RPMI7951 (cell line): ENCODE results near the gene SERPINB13. TPM values are rescaled to one million over a fixed set of nuclear protein-coding genes. Genes with fewer than 3 reads are reported as not detected.
"Not testable (repeated sequence)": the region's sequence is repeated elsewhere in the genome, so short reads cannot be mapped to it uniquely, and the experiment has no call there.

ENCODE experiments used
- DNase-seq: peaks from one replicate; pipeline ENCODE4 v3.0.0-alpha.2; 2012; ENCODE audit warnings: low read depth
- total RNA-seq: library from RNA; depleted of rRNA; stranded (reverse); fragments of >200 nt; shearing (Covaris generic); gene quantifications from 2 replicates; pipeline ENCODE4 v1.2.3, GENCODE V29; 2014

Gene SERPINB13
- total RNA-seq, 1 experiment from 2014 or later, result not detected

GRCh38 chr18:63590373-63590772 lies 3.2 kb downstream of the SERPINB13 start:
- no peak for DNase-seq

GRCh38 chr18:63590966-63591695 lies 4.0 kb downstream of the SERPINB13 start:
- DNase-seq, result no peak

- no peak for DNase-seq
Observed at GRCh38 chr18:63591725-63592124, 4.6 kb downstream of the SERPINB13 start.

GRCh38 chr18:63592471-63592870 lies 5.3 kb downstream of the SERPINB13 start:
- DNase-seq, result no peak

- DNase-seq, result no peak
Observed at GRCh38 chr18:63596964-63597363, 9.8 kb downstream of the SERPINB13 start.

- DNase-seq, result no peak
Observed at GRCh38 chr18:63603355-63603754, 16.2 kb downstream of the SERPINB13 start.

GRCh38 chr18:63603772-63604171 lies 16.6 kb downstream of the SERPINB13 start:
- no peak for DNase-seq

GRCh38 chr18:63604791-63605567 lies 17.8 kb downstream of the SERPINB13 start:
- DNase-seq, result no peak

GRCh38 chr18:63606526-63606925 lies 19.4 kb downstream of the SERPINB13 start:
- DNase-seq, result no peak

GRCh38 chr18:63613420-63613819 lies 26.3 kb downstream of the SERPINB13 start:
- DNase-seq, result no peak

- DNase-seq, result no peak
Observed at GRCh38 chr18:63617049-63617914, 30.1 kb downstream of the SERPINB13 start.

- DNase-seq, result no peak
Observed at GRCh38 chr18:63617915-63618234, 30.7 kb downstream of the SERPINB13 start.

- no peak for DNase-seq
Observed at GRCh38 chr18:63619661-63620060, 32.5 kb downstream of the SERPINB13 start.

- no peak for DNase-seq
Observed at GRCh38 chr18:63624863-63625262, 37.7 kb downstream of the SERPINB13 start.

GRCh38 chr18:63626431-63626830 lies 39.3 kb downstream of the SERPINB13 start:
- no peak for DNase-seq

GRCh38 chr18:63627819-63628218 lies 40.7 kb downstream of the SERPINB13 start:
- no peak for DNase-seq

GRCh38 chr18:63637703-63638102 lies 50.6 kb downstream of the SERPINB13 start:
- no peak for DNase-seq

GRCh38 chr18:63641157-63641680 lies 54.1 kb downstream of the SERPINB13 start:
- not testable (repeated sequence) for DNase-seq

- DNase-seq, result not testable (repeated sequence)
Observed at GRCh38 chr18:63642668-63643356, 55.7 kb downstream of the SERPINB13 start.

- DNase-seq, result not testable (repeated sequence)
Observed at GRCh38 chr18:63644142-63644541, 57.0 kb downstream of the SERPINB13 start, which contains the start of gene SERPINB4. SERPINB4 (minus strand) TSS chr18:63644256; CDS start chr18:63643577, 679 bp downstream.

- not testable (repeated sequence) for DNase-seq
Observed at GRCh38 chr18:63644694-63645093, 57.6 kb downstream of the SERPINB13 start.
